Measurements from ENCODE around the gene SDHAF1.
"Not testable (repeated sequence)": the region's sequence is repeated elsewhere in the genome, so short reads cannot be mapped to it uniquely, and the experiment has no call there.

The SDHAF1 gene

DNA sequence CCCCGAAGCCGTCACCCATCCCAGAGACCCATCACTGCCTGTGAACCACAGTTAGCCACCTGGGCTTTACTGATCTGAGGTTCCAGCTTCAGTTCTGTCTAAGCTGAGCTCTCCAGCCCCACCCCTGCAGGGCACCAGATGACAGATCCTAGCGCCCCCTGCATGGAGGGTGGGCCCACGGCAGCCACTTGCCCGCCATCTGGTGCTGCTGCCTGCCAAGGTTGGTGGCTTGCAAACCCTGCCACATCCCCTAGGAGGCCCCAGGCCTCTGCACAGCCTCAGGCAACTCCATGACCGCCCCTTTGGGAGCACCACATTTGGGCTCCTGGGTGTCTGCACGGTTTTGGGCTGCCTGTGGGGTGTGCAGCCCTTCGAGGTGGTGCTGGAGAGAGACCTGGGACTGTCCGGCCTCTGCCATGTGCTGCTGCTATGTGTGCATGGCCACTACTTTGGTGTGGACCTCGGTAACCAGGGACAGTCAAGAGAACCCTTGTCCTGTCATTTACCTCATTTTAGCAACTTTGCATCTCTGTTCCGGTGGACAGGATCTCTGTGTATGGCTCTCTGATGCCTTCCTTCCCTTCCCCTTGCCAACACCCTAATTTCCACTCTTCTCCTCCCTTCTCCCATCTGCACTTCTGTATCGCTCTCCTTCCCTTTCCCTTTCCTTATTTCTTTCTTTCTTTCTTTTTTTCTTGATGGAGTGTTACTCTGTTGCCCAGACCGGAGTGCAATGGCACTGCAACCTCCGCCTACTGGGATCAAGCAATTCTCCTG, 17.4 kb upstream of the SDHAF1 start:
- no peak overlapping the region for H3K4me3 ChIP-seq (replicated peaks; ENCODE audit: insufficient read depth, low read length)
- TF ChIP-seq POLR2AphosphoS5 (IDR thresholded peaks at IDR 0.05; ENCODE audit: low read depth) (no peak), SPI1 (IDR thresholded peaks at IDR 0.05; ENCODE audit: borderline replicate concordance, low read depth) (no peak), GABPA (IDR thresholded peaks at IDR 0.05; ENCODE audit: low read depth) (no peak)
- TF ChIP-seq, protein P1, sequence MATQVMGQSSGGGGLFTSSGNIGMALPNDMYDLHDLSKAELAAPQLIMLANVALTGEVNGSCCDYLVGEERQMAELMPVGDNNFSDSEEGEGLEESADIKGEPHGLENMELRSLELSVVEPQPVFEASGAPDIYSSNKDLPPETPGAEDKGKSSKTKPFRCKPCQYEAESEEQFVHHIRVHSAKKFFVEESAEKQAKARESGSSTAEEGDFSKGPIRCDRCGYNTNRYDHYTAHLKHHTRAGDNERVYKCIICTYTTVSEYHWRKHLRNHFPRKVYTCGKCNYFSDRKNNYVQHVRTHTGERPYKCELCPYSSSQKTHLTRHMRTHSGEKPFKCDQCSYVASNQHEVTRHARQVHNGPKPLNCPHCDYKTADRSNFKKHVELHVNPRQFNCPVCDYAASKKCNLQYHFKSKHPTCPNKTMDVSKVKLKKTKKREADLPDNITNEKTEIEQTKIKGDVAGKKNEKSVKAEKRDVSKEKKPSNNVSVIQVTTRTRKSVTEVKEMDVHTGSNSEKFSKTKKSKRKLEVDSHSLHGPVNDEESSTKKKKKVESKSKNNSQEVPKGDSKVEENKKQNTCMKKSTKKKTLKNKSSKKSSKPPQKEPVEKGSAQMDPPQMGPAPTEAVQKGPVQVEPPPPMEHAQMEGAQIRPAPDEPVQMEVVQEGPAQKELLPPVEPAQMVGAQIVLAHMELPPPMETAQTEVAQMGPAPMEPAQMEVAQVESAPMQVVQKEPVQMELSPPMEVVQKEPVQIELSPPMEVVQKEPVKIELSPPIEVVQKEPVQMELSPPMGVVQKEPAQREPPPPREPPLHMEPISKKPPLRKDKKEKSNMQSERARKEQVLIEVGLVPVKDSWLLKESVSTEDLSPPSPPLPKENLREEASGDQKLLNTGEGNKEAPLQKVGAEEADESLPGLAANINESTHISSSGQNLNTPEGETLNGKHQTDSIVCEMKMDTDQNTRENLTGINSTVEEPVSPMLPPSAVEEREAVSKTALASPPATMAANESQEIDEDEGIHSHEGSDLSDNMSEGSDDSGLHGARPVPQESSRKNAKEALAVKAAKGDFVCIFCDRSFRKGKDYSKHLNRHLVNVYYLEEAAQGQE (IDR thresholded peaks at IDR 0.05; ENCODE audit: insufficient replicate concordance, low read depth), result no peak
- TF ChIP-seq, protein P2, sequence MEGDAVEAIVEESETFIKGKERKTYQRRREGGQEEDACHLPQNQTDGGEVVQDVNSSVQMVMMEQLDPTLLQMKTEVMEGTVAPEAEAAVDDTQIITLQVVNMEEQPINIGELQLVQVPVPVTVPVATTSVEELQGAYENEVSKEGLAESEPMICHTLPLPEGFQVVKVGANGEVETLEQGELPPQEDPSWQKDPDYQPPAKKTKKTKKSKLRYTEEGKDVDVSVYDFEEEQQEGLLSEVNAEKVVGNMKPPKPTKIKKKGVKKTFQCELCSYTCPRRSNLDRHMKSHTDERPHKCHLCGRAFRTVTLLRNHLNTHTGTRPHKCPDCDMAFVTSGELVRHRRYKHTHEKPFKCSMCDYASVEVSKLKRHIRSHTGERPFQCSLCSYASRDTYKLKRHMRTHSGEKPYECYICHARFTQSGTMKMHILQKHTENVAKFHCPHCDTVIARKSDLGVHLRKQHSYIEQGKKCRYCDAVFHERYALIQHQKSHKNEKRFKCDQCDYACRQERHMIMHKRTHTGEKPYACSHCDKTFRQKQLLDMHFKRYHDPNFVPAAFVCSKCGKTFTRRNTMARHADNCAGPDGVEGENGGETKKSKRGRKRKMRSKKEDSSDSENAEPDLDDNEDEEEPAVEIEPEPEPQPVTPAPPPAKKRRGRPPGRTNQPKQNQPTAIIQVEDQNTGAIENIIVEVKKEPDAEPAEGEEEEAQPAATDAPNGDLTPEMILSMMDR (IDR thresholded peaks at IDR 0.05; ENCODE audit: insufficient read depth, low read length), result no peak
- peak in 1 of 2 experiments; percentile 36 for DNase-seq (ENCODE audit: low read depth in 1 of 2, low spot score in 1 of 2)

DNA sequence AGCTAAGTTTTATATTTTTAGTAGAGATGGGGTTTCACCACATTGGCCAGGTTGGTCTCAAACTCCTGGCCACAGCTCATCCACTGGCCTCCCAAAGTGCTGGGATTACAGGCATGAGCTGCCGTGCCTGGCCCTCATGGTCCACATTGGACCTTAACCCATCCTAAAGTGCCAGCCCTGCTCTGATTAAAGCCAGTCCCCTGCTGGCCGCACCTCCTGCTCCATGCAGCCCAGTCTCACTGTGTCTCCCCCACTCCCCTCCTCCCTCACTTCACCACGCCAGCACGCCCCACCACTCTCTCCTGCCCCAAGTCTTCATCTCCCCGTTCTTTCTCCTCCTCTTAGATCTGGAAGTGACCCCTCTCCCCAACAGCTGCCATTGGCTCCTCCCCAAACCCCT, 16.7 kb upstream of the SDHAF1 start:
- no peak overlapping the region for H3K27ac ChIP-seq (replicated peaks)
- no peak for DNase-seq (ENCODE audit: low read depth in 1 of 2, low spot score in 1 of 2)
- no peak overlapping the region for H3K4me3 ChIP-seq (replicated peaks; ENCODE audit: insufficient read depth, low read length)
- TF ChIP-seq, protein P2 (IDR thresholded peaks at IDR 0.05; ENCODE audit: insufficient read depth, low read length), result no peak
- TF ChIP-seq, protein P1 (IDR thresholded peaks at IDR 0.05; ENCODE audit: insufficient replicate concordance, low read depth), result no peak
- TF ChIP-seq SPI1 (IDR thresholded peaks at IDR 0.05; ENCODE audit: borderline replicate concordance, low read depth), result no peak
- TF ChIP-seq POLR2AphosphoS5 (IDR thresholded peaks at IDR 0.05; ENCODE audit: low read depth), result no peak
- no peak for TF ChIP-seq GABPA (IDR thresholded peaks at IDR 0.05; ENCODE audit: low read depth)
- no peaks in the 10 kb centered on the region for H3K27me3 ChIP-seq (ENCODE audit: insufficient read depth, poor library complexity, severe bottlenecking)

More for the DNA sequence above, 17.4 kb upstream of the SDHAF1 start:
- Histone ChIP-seq H3K27me3 (ENCODE audit: insufficient read depth, poor library complexity, severe bottlenecking) (no peaks in the 10 kb centered on the region), H3K27ac (replicated peaks) (no peak overlapping the region)

DNA sequence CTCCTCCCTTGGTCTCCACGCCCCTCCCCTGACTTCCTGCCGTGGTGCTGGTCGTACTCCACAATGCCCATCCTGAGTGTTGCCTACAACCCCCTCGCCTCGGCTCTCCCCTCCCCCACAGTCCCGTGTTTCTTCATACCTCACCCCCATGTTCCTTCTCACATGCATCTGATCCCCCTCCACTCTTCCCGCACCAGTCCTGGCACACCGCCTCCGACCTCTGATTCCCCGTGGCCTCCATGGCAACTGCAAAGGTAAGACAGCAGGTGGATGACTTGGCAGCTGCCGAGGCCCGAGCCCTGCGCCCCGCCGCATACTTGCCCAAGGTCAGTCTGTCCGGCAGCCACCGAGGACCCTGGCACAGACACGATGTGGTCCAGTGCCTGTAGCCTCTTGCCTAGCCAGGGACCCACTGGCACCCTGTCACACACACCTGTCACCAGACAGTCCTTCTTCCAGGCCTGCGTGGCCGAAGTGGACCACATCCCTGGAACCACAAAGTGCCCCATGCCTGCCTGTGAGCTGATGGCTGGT, 16.1 kb upstream of the SDHAF1 start:
- no peaks in the 10 kb centered on the region for H3K27me3 ChIP-seq (ENCODE audit: insufficient read depth, poor library complexity, severe bottlenecking)
- TF ChIP-seq, protein P2 (IDR thresholded peaks at IDR 0.05; ENCODE audit: insufficient read depth, low read length), result no peak
- TF ChIP-seq, protein P1 (IDR thresholded peaks at IDR 0.05; ENCODE audit: insufficient replicate concordance, low read depth), result no peak
- no peak for TF ChIP-seq GABPA (IDR thresholded peaks at IDR 0.05; ENCODE audit: low read depth)
- no peak for TF ChIP-seq SPI1 (IDR thresholded peaks at IDR 0.05; ENCODE audit: borderline replicate concordance, low read depth)
- TF ChIP-seq POLR2AphosphoS5 (IDR thresholded peaks at IDR 0.05; ENCODE audit: low read depth), result no peak
- no peak overlapping the region for H3K27ac ChIP-seq (replicated peaks)
- DNase-seq (ENCODE audit: low read depth in 1 of 2, low spot score in 1 of 2), result no peak
- no peak overlapping the region for H3K4me3 ChIP-seq (replicated peaks; ENCODE audit: insufficient read depth, low read length)

DNA sequence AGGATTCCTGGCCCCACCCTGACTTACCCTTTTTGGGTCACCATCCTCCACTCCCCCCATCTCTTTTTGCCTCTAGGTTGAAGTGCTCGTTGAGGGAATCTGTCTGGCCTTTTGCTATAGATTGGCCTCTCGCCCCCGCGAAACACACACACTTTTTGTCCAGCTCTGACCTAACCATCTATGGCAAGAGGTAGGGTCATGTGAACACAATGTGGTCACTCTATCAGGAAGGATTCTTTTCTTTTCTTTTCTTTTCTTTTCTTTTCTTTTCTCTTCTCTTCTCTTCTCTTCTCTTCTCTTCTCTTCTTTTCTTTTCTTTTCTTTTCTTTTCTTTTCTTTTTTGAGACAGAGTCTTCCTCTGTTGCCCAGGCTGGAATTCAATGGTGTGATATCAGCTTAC, 14.0 kb upstream of the SDHAF1 start:
- not testable (repeated sequence) for H3K27me3 ChIP-seq (ENCODE audit: insufficient read depth, poor library complexity, severe bottlenecking); DNase-seq (ENCODE audit: low read depth in 1 of 2, low spot score in 1 of 2); H3K27ac ChIP-seq (replicated peaks); H3K4me3 ChIP-seq (replicated peaks; ENCODE audit: insufficient read depth, low read length)

All from HL-60 (cell line).